SK-N-SH treated with all-trans-retinoic acid at 6 μM for 48 hours (cell line): ENCODE data around the gene CEP164.

Experiments
- ATAC-seq: fragments of 200-7000 bp; cut with Tn5 transposase; 3 replicates; pipeline ENCODE4 v1.9.1; 2020; ENCODE audit warnings: mild to moderate bottlenecking, moderate library complexity
- ARNTL ChIP-seq: fragments of 450-650 bp; formaldehyde crosslinking; IDR thresholded peaks from 2 replicates; pipeline ENCODE4 v1.5.0; 2020; ENCODE audit warnings: low read depth, mild to moderate bottlenecking, moderate library complexity, borderline replicate concordance
- BACH2 ChIP-seq: fragments of 250-450 bp; sonication (Bioruptor Pico); IDR thresholded peaks from 2 replicates; pipeline ENCODE4 v1.9.0; 2021; ENCODE audit warnings: mild to moderate bottlenecking, borderline replicate concordance
- CREB5 ChIP-seq: fragments of 250-450 bp; sonication (Bioruptor Pico); IDR thresholded peaks from 2 replicates; pipeline ENCODE4 v1.5.1; 2020; ENCODE audit warnings: low read depth, mild to moderate bottlenecking, moderate library complexity
- CSDC2 ChIP-seq: fragments of 250-450 bp; sonication (Bioruptor Pico); IDR thresholded peaks from 2 replicates; pipeline ENCODE4 v1.5.0; 2020; ENCODE audit warnings: mild to moderate bottlenecking, moderate library complexity
- ESRRG ChIP-seq: fragments of 250-450 bp; sonication (Bioruptor Pico); IDR thresholded peaks from 2 replicates; pipeline ENCODE4 v1.6.1; 2021; ENCODE audit warnings: mild to moderate bottlenecking
- GLIS3 ChIP-seq: fragments of 250-450 bp; sonication (Bioruptor Pico); IDR thresholded peaks from 2 replicates; pipeline ENCODE4 v1.5.0; 2020; ENCODE audit warnings: mild to moderate bottlenecking, moderate library complexity
- ISL1 ChIP-seq: fragments of 250-450 bp; sonication (Bioruptor Pico); IDR thresholded peaks from 2 replicates; pipeline ENCODE4 v2.1.2; 2022; ENCODE audit warnings: mild to moderate bottlenecking, moderate library complexity
- OSR1 ChIP-seq: fragments of 250-450 bp; sonication (Bioruptor Pico); IDR thresholded peaks from 2 replicates; pipeline ENCODE4 v1.8.0; 2022; ENCODE audit warnings: moderate library complexity, mild to moderate bottlenecking, inconsistent platforms
- PATZ1 ChIP-seq: fragments of 250-450 bp; sonication (Bioruptor Pico); IDR thresholded peaks from 2 replicates; pipeline ENCODE4 v1.8.0; 2020; ENCODE audit warnings: mild to moderate bottlenecking, moderate library complexity, borderline replicate concordance
- POU6F1 ChIP-seq: fragments of 250-450 bp; sonication (Bioruptor Pico); IDR thresholded peaks from 2 replicates; pipeline ENCODE4 v1.8.0; 2021; ENCODE audit warnings: low read depth, mild to moderate bottlenecking, moderate library complexity, borderline replicate concordance
- PPARA ChIP-seq: fragments of 250-450 bp; sonication (Bioruptor Pico); IDR thresholded peaks from 2 replicates; pipeline ENCODE4 v1.5.0; 2020; ENCODE audit warnings: mild to moderate bottlenecking, borderline replicate concordance
- RARB ChIP-seq: fragments of 250-450 bp; sonication (Bioruptor Pico); IDR thresholded peaks from 2 replicates; pipeline ENCODE4 v1.8.0; 2021; ENCODE audit warnings: mild to moderate bottlenecking, moderate library complexity
- SNAI2 ChIP-seq: fragments of 250-450 bp; sonication (Bioruptor Pico); IDR thresholded peaks from 2 replicates; pipeline ENCODE4 v1.5.0; 2020; ENCODE audit warnings: mild to moderate bottlenecking, moderate library complexity
- TCF4 ChIP-seq: fragments of 250-450 bp; sonication (Bioruptor Pico); IDR thresholded peaks from 2 replicates; pipeline ENCODE4 v1.8.0; 2021; ENCODE audit warnings: mild to moderate bottlenecking, moderate library complexity, borderline replicate concordance
- TOX ChIP-seq: fragments of 250-450 bp; sonication (Bioruptor Pico); IDR thresholded peaks from 2 replicates; pipeline ENCODE4 v1.8.0; 2021; ENCODE audit warnings: mild to moderate bottlenecking, moderate library complexity, borderline replicate concordance
- TSHZ2 ChIP-seq: fragments of 250-450 bp; sonication (Bioruptor Pico); IDR thresholded peaks from 2 replicates; pipeline ENCODE4 v1.5.0; 2020; ENCODE audit warnings: mild to moderate bottlenecking, moderate library complexity
- ZFP30 ChIP-seq: fragments of 450-650 bp; formaldehyde crosslinking; IDR thresholded peaks from 2 replicates; pipeline ENCODE4 v1.5.0; 2022; ENCODE audit warnings: mild to moderate bottlenecking, moderate library complexity
- ZNF565 ChIP-seq: fragments of 450-650 bp; formaldehyde crosslinking; conservative IDR thresholded peaks from 2 replicates; pipeline ENCODE4 v1.5.0; 2020; ENCODE audit warnings: low read depth, mild to moderate bottlenecking, moderate library complexity
- ZNF70 ChIP-seq: fragments of 450-650 bp; formaldehyde crosslinking; IDR thresholded peaks from 2 replicates; pipeline ENCODE4 v1.5.0; 2020; ENCODE audit warnings: mild to moderate bottlenecking, moderate library complexity
- ZNF8 ChIP-seq: fragments of 450-650 bp; formaldehyde crosslinking; IDR thresholded peaks from 2 replicates; pipeline ENCODE4 v1.5.0; 2020; ENCODE audit warnings: mild to moderate bottlenecking, moderate library complexity

The CEP164 gene

GRCh38 chr11:117334896-117335295, 7.2 kb downstream of the CEP164 start (continued):
- TF ChIP-seq CSDC2 (CRISPR knock-in tag), result no peak
- TF ChIP-seq RARB, result no peak
- no peak for TF ChIP-seq GLIS3 (CRISPR knock-in tag)
- no peak for TF ChIP-seq TCF4 (CRISPR knock-in tag)

GRCh38 chr11:117335399-117335798, 7.7 kb downstream of the CEP164 start:
- ATAC-seq, result no peak
- TF ChIP-seq PPARA (CRISPR knock-in tag), result no peak
- no peak for TF ChIP-seq ESRRG (CRISPR knock-in tag)
- no peak for TF ChIP-seq TOX (CRISPR knock-in tag)
- no peak for TF ChIP-seq ZNF565 (CRISPR knock-in tag)
- no peak for TF ChIP-seq POU6F1
- TF ChIP-seq OSR1 (CRISPR knock-in tag), result no peak
- TF ChIP-seq CSDC2 (CRISPR knock-in tag), result no peak
- TF ChIP-seq ARNTL (CRISPR knock-in tag), result no peak
- no peak for TF ChIP-seq TCF4 (CRISPR knock-in tag)
- no peak for TF ChIP-seq SNAI2 (CRISPR knock-in tag)
- TF ChIP-seq TSHZ2 (CRISPR knock-in tag), result no peak
- no peak for TF ChIP-seq BACH2
- no peak for TF ChIP-seq RARB
- no peak for TF ChIP-seq ZNF8 (CRISPR knock-in tag)
- no peak for TF ChIP-seq CREB5 (CRISPR knock-in tag)
- no peak for TF ChIP-seq ISL1 (CRISPR knock-in tag)
- TF ChIP-seq ZFP30 (CRISPR knock-in tag), result no peak
- TF ChIP-seq ZNF70 (CRISPR knock-in tag), result no peak

- ATAC-seq, result no peak
- TF ChIP-seq ESRRG (CRISPR knock-in tag) (no peak), ZFP30 (CRISPR knock-in tag) (no peak), ZNF8 (CRISPR knock-in tag) (no peak), ZNF70 (CRISPR knock-in tag) (no peak), POU6F1 (no peak), PATZ1 (no peak), ISL1 (CRISPR knock-in tag) (no peak), RARB (no peak), CREB5 (CRISPR knock-in tag) (no peak)
Measured at GRCh38 chr11:117337076-117337475, 9.4 kb downstream of the CEP164 start.
